ENCODE data around the gene YWHAH.

DNA sequence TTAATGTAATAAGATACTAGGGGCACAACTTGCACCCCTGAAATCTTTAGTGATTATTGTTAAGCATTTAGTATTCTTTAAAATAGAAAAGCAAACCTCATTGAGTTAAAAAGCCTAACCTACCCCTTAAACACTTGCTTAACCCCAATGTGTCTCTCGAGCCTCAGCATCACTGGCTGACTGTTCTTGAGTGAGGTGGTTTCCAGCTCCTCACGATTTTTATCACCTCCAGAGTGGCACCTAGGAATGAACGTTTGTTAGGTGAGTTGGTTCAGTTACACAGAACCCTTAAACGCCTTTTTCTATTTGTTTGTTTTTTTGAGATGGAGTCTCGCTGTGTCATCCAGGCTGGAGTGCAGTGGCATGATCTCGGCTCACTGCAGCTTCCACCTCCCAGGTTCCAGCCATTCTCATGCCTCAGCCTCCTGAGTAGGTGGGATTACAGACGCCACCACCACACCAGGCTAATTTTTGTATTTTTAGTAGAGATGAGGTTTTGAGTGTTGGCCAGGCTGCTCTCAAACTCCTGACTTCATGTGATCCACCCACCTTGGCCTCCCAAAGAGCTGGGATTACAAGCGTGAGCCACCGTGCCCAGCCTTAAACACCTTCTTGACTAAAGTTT is 13.7 kb downstream of the YWHAH start:
- TF ChIP-seq POLR2A (IDR thresholded peaks at IDR 0.05) (no peak), EP300 (IDR thresholded peaks at IDR 0.05) (no peak), POLR2AphosphoS5 (IDR thresholded peaks at IDR 0.05) (no peak)
- TF ChIP-seq, protein P1, sequence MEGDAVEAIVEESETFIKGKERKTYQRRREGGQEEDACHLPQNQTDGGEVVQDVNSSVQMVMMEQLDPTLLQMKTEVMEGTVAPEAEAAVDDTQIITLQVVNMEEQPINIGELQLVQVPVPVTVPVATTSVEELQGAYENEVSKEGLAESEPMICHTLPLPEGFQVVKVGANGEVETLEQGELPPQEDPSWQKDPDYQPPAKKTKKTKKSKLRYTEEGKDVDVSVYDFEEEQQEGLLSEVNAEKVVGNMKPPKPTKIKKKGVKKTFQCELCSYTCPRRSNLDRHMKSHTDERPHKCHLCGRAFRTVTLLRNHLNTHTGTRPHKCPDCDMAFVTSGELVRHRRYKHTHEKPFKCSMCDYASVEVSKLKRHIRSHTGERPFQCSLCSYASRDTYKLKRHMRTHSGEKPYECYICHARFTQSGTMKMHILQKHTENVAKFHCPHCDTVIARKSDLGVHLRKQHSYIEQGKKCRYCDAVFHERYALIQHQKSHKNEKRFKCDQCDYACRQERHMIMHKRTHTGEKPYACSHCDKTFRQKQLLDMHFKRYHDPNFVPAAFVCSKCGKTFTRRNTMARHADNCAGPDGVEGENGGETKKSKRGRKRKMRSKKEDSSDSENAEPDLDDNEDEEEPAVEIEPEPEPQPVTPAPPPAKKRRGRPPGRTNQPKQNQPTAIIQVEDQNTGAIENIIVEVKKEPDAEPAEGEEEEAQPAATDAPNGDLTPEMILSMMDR (IDR thresholded peaks at IDR 0.05) = no peak
